ENCODE results near the gene ZNF423. TPM values are rescaled to one million over a fixed set of nuclear protein-coding genes. Genes with fewer than 3 reads are reported as not detected.
"Not testable (repeated sequence)": the region's sequence is repeated elsewhere in the genome, so short reads cannot be mapped to it uniquely, and the experiment has no call there.

Gene ZNF423
- total RNA-seq, 1 experiment from 2014 or later, result not detected

DNA sequence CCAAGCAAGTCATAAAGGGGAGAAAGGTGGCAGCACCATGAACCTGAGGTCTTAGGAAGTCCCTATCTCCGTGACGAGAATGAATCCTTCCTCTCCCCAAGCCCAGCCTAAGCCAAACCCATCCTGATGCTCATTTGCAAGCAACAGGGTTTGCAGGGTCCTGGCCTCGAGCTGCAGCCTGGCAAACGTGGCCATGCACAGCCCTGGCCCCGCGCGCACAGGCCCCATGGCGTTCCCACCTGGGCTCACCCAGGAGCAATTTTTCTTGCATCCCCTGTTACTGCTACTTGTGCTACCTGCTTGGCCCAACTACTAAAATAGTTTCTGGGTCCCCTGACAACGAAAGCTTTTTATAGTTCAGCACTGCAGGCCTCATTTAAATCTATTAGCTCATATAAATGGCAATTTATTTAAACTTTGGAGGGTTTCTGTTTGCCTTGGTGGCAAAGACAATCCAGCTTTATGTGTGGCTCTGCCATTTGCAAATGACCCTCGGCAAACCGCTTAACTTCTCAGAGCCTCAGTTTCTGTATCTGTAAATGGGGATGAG is 340.8 kb downstream of the ZNF423 start:
- Histone ChIP-seq H3K4me1 (ENCODE audit: low read length) (peaks cover 25% of the 10 kb centered on the region), H3K4me2 (ENCODE audit: low read depth, low read length, poor library complexity, severe bottlenecking) (peak overlapping the region; percentile 42), H3K4me3 (ENCODE audit: low read length) (no peak overlapping the region), H2AFZ (ENCODE audit: low read length) (no peak overlapping the region), H4K20me1 (ENCODE audit: insufficient read depth, low read depth, low read length) (no peaks in the 10 kb centered on the region), H3K27ac (ENCODE audit: low read length) (no peak overlapping the region), H3K36me3 (ENCODE audit: insufficient read depth, low read length) (no peaks in the 10 kb centered on the region), H3K79me2 (ENCODE audit: low read length) (no peaks in the 10 kb centered on the region), H3K27me3 (ENCODE audit: low read length) (no peaks in the 10 kb centered on the region), H3K9ac (ENCODE audit: low read length) (no peak overlapping the region), H3K9me3 (ENCODE audit: low read length) (no peaks in the 10 kb centered on the region), H3K9me2 (replicated peaks; ENCODE audit: insufficient read depth, low read length) (no peaks in the 10 kb centered on the region)
- DNase-seq, result no peak

- H3K27ac ChIP-seq (ENCODE audit: low read length), result no peak overlapping the region
- no peak for DNase-seq
- no peaks in the 10 kb centered on the region for H3K36me3 ChIP-seq (ENCODE audit: insufficient read depth, low read length)
- H3K4me1 ChIP-seq (ENCODE audit: low read length), result peaks cover 25% of the 10 kb centered on the region
- H4K20me1 ChIP-seq (ENCODE audit: insufficient read depth, low read depth, low read length), result no peaks in the 10 kb centered on the region
- H3K79me2 ChIP-seq (ENCODE audit: low read length), result no peaks in the 10 kb centered on the region
- no peak overlapping the region for H3K9ac ChIP-seq (ENCODE audit: low read length)
- no peak overlapping the region for H2AFZ ChIP-seq (ENCODE audit: low read length)
- no peaks in the 10 kb centered on the region for H3K9me2 ChIP-seq (replicated peaks; ENCODE audit: insufficient read depth, low read length)
- no peak overlapping the region for H3K4me2 ChIP-seq (ENCODE audit: low read depth, low read length, poor library complexity, severe bottlenecking)
- no peaks in the 10 kb centered on the region for H3K27me3 ChIP-seq (ENCODE audit: low read length)
- H3K9me3 ChIP-seq (ENCODE audit: low read length), result no peaks in the 10 kb centered on the region
- H3K4me3 ChIP-seq (ENCODE audit: low read length), result no peak overlapping the region
These were observed 341.6 kb downstream of the ZNF423 start for GRCh38 chr16:49514073-49514980.

DNA sequence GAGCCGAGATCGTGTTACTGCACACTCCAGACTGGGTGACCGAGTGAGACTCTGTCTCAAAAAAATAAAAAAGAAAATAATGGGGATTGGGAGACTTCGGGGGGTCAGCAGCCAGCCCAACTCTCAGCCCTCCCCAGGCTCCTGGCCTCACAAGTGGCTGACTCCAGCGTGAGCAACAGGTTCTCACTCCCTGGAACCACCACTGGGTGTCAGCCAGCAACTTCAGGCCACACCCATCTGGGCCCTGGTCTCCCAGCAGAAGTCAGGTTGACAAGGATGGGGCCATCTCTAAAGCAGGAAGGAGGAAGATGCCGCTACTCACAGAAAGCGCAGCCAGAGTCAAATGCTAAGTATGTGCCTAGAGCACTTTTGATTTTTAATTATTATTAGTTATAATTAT is 342.9 kb downstream of the ZNF423 start:
- no peaks in the 10 kb centered on the region for H3K9me2 ChIP-seq (replicated peaks; ENCODE audit: insufficient read depth, low read length)
- no peak overlapping the region for H3K9ac ChIP-seq (ENCODE audit: low read length)
- no peak overlapping the region for H2AFZ ChIP-seq (ENCODE audit: low read length)
- no peak overlapping the region for H3K4me2 ChIP-seq (ENCODE audit: low read depth, low read length, poor library complexity, severe bottlenecking)
- no peaks in the 10 kb centered on the region for H4K20me1 ChIP-seq (ENCODE audit: insufficient read depth, low read depth, low read length)
- no peaks in the 10 kb centered on the region for H3K79me2 ChIP-seq (ENCODE audit: low read length)
- H3K4me1 ChIP-seq (ENCODE audit: low read length), result peaks cover 25% of the 10 kb centered on the region
- no peaks in the 10 kb centered on the region for H3K27me3 ChIP-seq (ENCODE audit: low read length)
- no peak overlapping the region for H3K4me3 ChIP-seq (ENCODE audit: low read length)
- no peak overlapping the region for H3K27ac ChIP-seq (ENCODE audit: low read length)
- DNase-seq, result peak; percentile 56
- H3K36me3 ChIP-seq (ENCODE audit: insufficient read depth, low read length), result no peaks in the 10 kb centered on the region
- H3K9me3 ChIP-seq (ENCODE audit: low read length), result no peaks in the 10 kb centered on the region

DNA sequence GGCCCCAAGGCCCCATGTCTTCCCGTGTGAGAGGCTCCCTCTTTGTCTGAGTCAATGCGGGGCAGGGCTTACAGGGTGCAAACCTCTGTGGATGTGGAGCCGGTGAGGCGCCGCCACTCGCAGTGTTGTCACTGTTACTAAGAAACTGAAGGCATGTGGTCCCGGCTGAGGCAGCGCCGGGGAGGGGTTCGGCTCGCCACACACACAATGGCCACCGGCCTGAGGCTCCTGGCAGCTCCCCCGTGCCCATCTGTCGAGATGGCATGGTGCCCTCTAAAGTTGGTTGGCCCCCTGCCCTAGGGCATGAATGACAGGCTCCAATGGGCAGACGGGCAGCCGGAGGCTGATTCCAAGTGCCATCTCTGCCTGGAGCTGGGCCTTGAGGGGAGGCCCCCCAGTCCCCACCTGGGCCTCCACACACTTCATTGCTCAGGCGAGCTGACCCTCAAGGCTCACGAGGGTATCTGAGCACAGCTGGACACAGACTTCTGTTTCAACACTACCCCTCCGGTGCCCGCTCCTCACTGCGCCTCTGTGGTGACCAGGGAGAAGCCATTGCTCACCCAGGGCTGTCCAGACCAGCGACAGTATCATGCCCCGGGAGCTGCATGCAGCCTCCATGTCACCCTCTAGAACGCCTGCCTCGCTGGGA is 345.1 kb downstream of the ZNF423 start:
- no peaks in the 10 kb centered on the region for H3K36me3 ChIP-seq (ENCODE audit: insufficient read depth, low read length)
- peaks cover 18% of the 10 kb centered on the region for H3K4me1 ChIP-seq (ENCODE audit: low read length)
- H3K4me2 ChIP-seq (ENCODE audit: low read depth, low read length, poor library complexity, severe bottlenecking), result no peak overlapping the region
- H3K9me2 ChIP-seq (replicated peaks; ENCODE audit: insufficient read depth, low read length), result no peaks in the 10 kb centered on the region
- no peaks in the 10 kb centered on the region for H3K27me3 ChIP-seq (ENCODE audit: low read length)
- H3K9ac ChIP-seq (ENCODE audit: low read length), result no peak overlapping the region
- no peaks in the 10 kb centered on the region for H4K20me1 ChIP-seq (ENCODE audit: insufficient read depth, low read depth, low read length)
- no peak overlapping the region for H3K27ac ChIP-seq (ENCODE audit: low read length)
- no peaks in the 10 kb centered on the region for H3K9me3 ChIP-seq (ENCODE audit: low read length)
- DNase-seq, result no peak
- no peaks in the 10 kb centered on the region for H3K79me2 ChIP-seq (ENCODE audit: low read length)
- no peak overlapping the region for H2AFZ ChIP-seq (ENCODE audit: low read length)
- no peak overlapping the region for H3K4me3 ChIP-seq (ENCODE audit: low read length)

DNA sequence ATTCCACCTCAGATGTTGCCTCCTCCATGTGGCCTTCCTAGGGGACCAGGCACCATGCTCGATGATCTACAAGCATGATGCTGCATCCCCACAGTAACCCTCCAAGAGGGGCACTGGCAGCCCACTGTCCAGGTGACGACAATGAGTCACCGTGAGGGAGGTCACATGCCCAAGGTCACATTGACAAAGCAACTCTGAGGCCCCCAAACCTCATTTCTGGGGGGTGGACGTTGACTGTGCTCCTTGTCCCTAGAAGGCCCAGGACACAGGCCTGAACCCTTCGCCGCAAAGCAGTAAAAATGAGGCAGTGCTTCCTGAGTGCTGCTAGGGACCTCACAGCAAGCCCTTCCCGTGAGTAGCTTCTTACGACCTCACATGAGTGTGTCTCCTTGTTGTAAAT is 345.8 kb downstream of the ZNF423 start:
- Histone ChIP-seq H3K4me2 (ENCODE audit: low read depth, low read length, poor library complexity, severe bottlenecking) (no peak overlapping the region), H3K27me3 (ENCODE audit: low read length) (no peaks in the 10 kb centered on the region), H3K9me3 (ENCODE audit: low read length) (no peaks in the 10 kb centered on the region), H3K79me2 (ENCODE audit: low read length) (no peaks in the 10 kb centered on the region), H3K27ac (ENCODE audit: low read length) (no peak overlapping the region), H3K4me3 (ENCODE audit: low read length) (no peak overlapping the region), H3K9me2 (replicated peaks; ENCODE audit: insufficient read depth, low read length) (no peaks in the 10 kb centered on the region), H4K20me1 (ENCODE audit: insufficient read depth, low read depth, low read length) (no peaks in the 10 kb centered on the region), H2AFZ (ENCODE audit: low read length) (no peak overlapping the region), H3K36me3 (ENCODE audit: insufficient read depth, low read length) (no peaks in the 10 kb centered on the region), H3K9ac (ENCODE audit: low read length) (no peak overlapping the region), H3K4me1 (ENCODE audit: low read length) (peaks cover 12% of the 10 kb centered on the region)
- DNase-seq, result no peak

DNA sequence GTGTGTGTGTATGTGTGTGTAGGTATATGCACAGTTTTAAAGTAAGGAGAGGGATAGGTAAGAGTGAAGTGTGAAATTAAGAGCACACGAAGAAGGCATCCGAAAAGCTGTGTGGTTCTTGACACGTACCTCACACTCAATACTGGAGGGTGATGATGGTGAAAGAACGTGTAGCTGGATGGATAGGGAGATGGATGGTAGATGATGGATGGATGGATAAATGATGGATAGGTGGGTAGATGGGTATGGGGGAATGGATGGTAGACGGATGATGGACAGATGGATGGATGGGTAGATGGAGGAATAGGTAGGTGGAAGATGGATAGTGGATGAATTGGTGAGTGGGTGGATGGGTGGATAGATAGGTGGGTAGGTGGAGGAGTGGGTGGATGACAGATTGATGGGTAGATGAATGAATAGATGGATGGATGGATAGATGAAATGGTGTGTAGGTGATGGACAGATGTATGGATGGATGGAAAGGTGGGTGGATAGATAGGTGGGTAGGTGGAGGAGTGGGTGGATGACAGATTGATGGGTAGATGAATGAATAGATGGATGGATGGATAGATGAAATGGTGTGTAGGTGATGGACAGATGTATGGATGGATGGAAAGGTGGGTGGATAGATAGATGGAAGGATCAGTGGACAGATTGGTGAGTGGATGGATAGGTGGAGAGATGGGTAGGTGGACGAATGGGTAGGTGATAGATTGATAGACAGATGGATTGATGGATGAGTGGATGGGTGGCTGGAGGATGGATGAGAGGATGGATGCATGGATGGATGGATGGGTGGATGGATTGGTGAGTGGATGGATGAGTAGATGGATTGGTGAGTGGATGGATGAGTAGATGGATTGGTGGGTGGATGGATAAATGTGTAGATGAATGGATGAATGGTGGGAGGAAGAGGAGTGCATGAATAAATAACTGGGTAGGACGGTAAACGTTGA is 349.6 kb downstream of the ZNF423 start:
- H3K4me2 ChIP-seq (ENCODE audit: low read depth, low read length, poor library complexity, severe bottlenecking); H3K27ac ChIP-seq (ENCODE audit: low read length); H3K4me1 ChIP-seq (ENCODE audit: low read length); H4K20me1 ChIP-seq (ENCODE audit: insufficient read depth, low read depth, low read length); H3K36me3 ChIP-seq (ENCODE audit: insufficient read depth, low read length); H3K79me2 ChIP-seq (ENCODE audit: low read length); H3K27me3 ChIP-seq (ENCODE audit: low read length); H3K9ac ChIP-seq (ENCODE audit: low read length); H3K4me3 ChIP-seq (ENCODE audit: low read length); DNase-seq; H2AFZ ChIP-seq (ENCODE audit: low read length); H3K9me2 ChIP-seq (replicated peaks; ENCODE audit: insufficient read depth, low read length); H3K9me3 ChIP-seq (ENCODE audit: low read length): not testable (repeated sequence)

- no peak for DNase-seq
- no peak overlapping the region for H3K4me2 ChIP-seq (ENCODE audit: low read depth, low read length, poor library complexity, severe bottlenecking)
- H3K9me2 ChIP-seq (replicated peaks; ENCODE audit: insufficient read depth, low read length), result no peaks in the 10 kb centered on the region
- no peak overlapping the region for H3K9ac ChIP-seq (ENCODE audit: low read length)
- no peaks in the 10 kb centered on the region for H3K36me3 ChIP-seq (ENCODE audit: insufficient read depth, low read length)
- H2AFZ ChIP-seq (ENCODE audit: low read length), result no peak overlapping the region
- no peaks in the 10 kb centered on the region for H3K27me3 ChIP-seq (ENCODE audit: low read length)
- H4K20me1 ChIP-seq (ENCODE audit: insufficient read depth, low read depth, low read length), result no peaks in the 10 kb centered on the region; the same call in 1 of the 2 replicates
- H3K27ac ChIP-seq (ENCODE audit: low read length), result no peak overlapping the region
- no peak overlapping the region for H3K4me3 ChIP-seq (ENCODE audit: low read length)
- no peaks in the 10 kb centered on the region for H3K9me3 ChIP-seq (ENCODE audit: low read length)
- peaks cover 2% of the 10 kb centered on the region; the same call in 1 of the 2 replicates for H3K4me1 ChIP-seq (ENCODE audit: low read length)
- no peaks in the 10 kb centered on the region for H3K79me2 ChIP-seq (ENCODE audit: low read length)
These were observed 350.4 kb downstream of the ZNF423 start for GRCh38 chr16:49505556-49505955.
